Right renal pelvis (tissue), 4 donors: ENCODE measurements around the gene CCDC18. TPM values are rescaled to one million over a fixed set of nuclear protein-coding genes. Genes with fewer than 3 reads are reported as not detected.
A peak's percentile ranks its signal among the peaks of the same experiment; 100 is the strongest.

Experiments
- DNase-seq, 4 donors: peaks; one replicate each; pipeline ENCODE4 v3.0.0-alpha.2; 2013; ENCODE audit warnings: low read depth in 4 of 4, low spot score in 3 of 4, missing footprints in 1 of 4
- polyA plus RNA-seq, 4 donors: library from polyadenylated mRNA; unstranded; fragments of 120-200 nt; gene quantifications; one replicate each; pipeline ENCODE4 v1.2.1, GENCODE V29; 2013; ENCODE audit not compliant: insufficient read length in 4 of 4

The CCDC18 gene
- polyA plus RNA-seq, 4 donors: 8.5 to 11.0 (median 10.2) TPM

DNA sequence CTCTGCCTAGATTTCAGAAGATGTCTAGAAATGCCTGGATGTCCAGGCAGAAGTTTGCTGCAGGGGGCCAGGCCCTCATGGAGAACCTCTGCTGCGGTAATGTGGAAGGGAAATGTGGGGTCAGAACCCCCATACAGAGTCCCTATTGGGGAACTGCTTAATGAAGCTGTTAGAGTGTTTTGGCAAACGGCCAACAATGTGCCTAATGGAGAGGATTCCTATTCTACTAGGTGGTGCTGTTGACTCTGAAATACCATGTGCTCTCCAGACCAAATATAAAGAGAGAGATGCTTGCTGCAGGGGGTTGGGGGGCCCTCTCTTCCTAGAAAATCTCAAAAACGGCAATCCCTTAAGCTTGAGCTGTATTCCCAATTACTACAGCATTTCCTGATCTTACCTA lies 108.0 kb downstream of the CCDC18 start:
- no peak for DNase-seq

DNA sequence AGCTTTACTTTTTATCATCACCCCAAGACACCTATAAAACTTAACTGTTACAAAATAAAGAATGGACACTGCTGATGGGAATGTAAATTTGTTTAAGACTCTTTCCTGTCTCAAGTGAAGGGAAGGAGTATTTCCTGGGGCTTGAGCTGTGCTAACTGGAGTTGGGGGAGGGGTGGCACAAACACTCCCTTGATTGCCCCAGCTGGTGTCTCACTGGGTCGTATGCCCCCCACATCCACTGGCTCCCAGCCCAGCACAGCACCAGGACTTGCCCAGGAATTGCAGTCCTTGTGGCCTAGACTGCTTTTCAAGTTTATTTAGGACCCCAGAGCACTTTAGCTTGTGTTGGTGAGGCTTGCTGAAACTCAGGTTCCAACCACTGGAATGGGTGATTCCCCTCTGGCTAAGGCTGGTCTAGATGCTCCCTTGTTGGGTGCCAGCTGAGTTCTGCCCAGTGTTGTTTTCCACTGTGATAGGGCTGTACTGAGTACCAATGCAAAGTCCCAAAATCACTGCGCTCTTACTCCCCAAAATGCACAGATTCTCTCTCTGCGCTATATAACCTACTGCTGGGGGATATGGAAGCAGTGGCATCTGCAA lies 116.1 kb downstream of the CCDC18 start:
- DNase-seq: no peak

GRCh38 chr1:93301131-93301530 lies 120.6 kb downstream of the CCDC18 start:
- no peak for DNase-seq

GRCh38 chr1:93302078-93302477 lies 121.6 kb downstream of the CCDC18 start:
- no peak for DNase-seq

DNA sequence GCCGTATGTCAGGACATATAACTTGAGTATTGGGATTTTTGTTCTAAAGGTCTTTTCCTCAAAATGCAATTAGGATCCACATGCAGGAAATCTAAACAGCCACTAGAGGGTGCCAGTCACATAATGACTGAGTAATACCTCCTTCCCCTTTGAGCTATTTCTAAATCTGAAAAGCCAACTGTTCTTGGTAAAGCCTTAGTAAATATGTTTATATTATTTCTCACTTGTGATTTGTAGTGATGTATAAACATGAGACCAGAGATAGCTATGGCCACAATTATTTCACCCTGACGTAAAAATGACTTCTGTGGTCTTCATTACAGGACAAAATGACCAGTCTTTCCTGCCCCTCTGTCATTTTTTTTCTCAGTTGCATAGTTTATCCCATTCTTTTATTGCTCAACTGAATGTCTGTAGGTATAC lies 124.2 kb downstream of the CCDC18 start:
- peak; percentile 24 to 53 (median 34) for DNase-seq

DNA sequence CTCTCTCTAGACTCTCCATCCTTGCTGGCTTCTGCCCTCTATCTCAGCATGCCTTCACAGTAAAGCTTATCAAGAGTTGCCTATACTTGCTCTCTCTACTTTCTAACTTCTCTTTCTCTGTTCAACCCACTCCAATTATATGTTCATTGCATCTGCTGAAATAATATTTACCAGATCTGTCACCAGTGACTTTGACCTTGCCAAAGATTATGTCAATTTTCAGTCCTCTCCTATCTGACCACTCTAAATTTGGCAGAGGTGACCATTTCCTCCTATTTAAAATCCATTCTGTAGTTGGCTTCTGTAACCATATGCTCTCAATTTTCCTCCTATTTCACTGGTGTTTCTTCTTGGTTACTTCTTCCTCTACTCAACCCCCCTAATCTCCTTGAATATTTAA lies 126.4 kb downstream of the CCDC18 start:
- no peak for DNase-seq

DNA sequence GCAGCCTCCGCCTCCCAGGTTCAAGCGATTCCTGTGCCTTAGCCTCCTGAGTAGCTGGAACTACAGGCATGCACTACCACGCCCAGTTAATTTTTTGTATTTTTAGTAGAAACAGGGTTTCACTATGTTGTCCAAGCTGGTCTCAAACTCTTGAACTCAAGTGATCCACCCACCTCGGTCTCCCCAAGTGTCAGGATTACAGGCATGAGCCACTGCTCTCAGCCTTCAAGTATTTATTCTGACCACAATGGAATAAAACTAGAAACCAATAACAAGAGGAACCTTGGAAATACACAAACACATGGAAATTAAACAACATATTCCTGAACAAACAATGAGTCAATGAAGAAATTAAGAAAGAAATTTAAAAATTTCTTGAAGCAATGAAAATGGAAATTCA lies 132.5 kb downstream of the CCDC18 start:
- DNase-seq: no peak

DNA sequence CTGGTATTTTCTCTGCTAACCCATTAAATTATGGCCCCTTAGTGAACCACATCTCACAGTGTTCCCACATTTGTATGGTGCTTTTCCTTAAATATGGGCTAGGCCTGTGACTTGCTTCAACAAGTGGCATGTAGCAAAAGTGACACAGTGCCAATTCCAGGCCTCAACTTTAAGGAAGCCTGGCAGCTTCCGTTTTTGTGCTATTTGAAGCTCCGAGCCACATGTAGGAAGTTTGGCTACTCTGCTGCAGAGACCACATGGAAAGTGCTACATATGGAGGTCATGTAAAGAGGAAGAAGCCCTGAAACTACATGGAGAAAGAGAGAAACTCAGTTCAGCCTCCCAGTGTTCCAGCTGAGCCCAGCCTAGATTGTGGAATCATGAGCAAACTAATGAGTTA lies 136.7 kb downstream of the CCDC18 start:
- no peak for DNase-seq

- no peak for DNase-seq
Measured at GRCh38 chr1:93317943-93318342, 137.4 kb downstream of the CCDC18 start.

DNA sequence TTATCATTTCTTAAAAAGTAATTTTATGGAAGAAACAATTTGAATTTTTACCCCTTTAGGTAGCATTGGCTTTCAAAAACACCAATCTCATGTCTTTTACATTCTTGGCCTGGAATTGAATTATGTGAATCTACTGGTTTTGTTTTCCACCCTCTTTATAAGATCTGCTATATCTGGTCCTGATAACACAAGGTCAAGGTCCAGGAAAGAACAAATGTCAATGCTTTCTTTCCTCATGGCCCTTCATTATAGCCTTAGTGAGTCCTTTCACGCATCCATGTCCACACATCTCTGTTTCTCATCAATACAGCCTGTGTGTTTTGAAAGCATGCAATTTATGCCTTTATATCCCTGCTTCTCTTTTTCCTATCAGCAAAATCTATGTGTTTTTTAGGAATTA lies 141.2 kb downstream of the CCDC18 start:
- DNase-seq: no peak

- DNase-seq: peak in 2 of 4 donors; percentile 4 to 16
Measured at GRCh38 chr1:93322349-93322748, 141.8 kb downstream of the CCDC18 start.

GRCh38 chr1:93323185-93323820 lies 142.8 kb downstream of the CCDC18 start:
- DNase-seq: no peak

GRCh38 chr1:93324486-93325464 lies 144.3 kb downstream of the CCDC18 start:
- no peak for DNase-seq

Other genes starting within 250 kb of the CCDC18 start
- gene DIPK1A, start 219.3 kb upstream of the CCDC18 start, polyA plus RNA-seq: 1 to 10 TPM; 8.3 to 9.6 (median 9.4) TPM
- gene MTF2, start 101.4 kb upstream of the CCDC18 start, polyA plus RNA-seq: 10 to 100 TPM; 39.2 to 51.2 (median 45.9) TPM
- 100 to 1,000 TPM in 1 of 4 donors, 10 to 100 TPM in 3; 86.3 to 124 (median 95.6) TPM for gene TMED5, start 311 bp upstream of the CCDC18 start, polyA plus RNA-seq
- 10 to 100 TPM; 61.7 to 67.1 (median 66.3) TPM for gene DR1, start 165.2 kb downstream of the CCDC18 start, polyA plus RNA-seq